ENCODE data around the gene DAPK3.

DAPK3 gene

DNA sequence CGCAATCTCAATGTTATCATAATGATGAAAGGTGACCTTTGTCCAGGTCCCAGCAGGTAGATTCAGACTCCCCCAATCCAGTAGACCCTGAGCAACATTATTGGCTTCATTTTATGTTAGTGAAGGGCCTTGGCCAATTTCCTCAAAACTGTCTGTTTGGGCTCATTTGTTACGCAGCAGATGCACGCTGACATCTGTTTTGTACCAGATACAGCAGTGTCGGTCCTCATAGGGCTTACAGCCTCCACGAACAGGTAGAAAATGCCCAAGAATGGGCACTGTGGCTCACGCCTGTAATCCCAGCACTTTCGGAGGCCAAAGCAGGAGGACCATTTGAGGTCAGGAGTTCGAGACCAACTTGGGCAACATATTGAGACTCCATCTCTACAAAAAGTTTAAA, 51.1 kb downstream of the DAPK3 start:
- DNase-seq (ENCODE audit: low read depth in 2 of 2, low spot score in 1 of 2), result no peak

DNA sequence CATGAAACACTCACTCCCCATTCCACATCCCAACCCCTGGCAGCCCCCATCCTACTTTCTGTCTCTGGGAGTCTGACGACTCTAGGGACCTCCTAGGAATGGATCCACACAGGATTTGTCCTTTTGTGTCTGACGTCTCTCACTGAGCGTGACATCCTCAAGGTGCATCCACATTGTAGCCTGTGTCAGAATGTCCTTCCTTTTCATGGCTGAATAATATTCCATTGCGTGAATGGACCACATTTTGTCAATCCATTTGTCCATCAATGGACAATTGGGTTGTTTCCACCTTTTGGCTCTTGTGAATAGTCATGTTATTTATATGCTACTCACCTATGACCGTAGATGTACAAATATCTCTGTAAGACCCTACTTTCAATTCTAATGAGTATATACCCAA, 54.9 kb downstream of the DAPK3 start:
- no peak for DNase-seq (ENCODE audit: low read depth in 2 of 2, low spot score in 1 of 2)

DNA sequence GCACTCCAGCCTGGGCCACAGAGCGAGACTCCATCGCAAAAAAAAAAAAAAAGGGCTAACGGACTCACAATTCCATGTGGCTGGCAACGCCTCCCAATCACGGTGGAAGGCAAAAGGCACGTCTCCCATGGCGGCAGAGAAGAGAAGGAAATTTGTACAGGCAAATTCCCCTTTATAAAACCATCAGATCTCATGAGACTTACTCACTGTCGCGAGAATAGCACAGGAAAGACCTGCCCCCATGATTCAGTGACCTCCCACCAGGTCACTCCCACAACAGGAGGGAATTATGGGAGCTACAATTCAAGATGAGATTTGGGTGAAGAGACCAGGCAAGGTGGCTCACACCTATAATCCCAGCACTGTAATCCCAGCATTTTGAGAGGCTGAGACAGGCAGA, 56.7 kb downstream of the DAPK3 start:
- DNase-seq (ENCODE audit: low read depth in 2 of 2, low spot score in 1 of 2), result no peak

DNA sequence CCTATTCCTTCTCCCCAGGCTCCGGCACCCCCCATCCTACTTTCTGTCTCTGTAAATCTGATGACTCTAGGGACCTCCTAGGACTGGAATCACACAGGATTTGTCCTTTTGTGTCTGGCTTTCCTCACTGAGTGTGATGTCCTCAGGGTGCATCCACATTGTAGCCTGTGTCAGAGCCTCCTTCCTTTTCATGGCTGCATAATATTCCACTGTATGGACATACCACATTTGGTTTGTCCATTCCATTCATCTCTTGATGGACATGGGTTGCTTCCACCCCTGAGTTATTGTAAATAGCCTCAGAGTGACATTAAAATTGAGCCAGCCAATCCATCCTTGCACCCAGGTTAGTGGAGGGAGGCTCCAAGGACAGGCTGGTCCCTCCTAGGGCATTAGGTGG, 60.8 kb downstream of the DAPK3 start:
- DNase-seq (ENCODE audit: low read depth in 2 of 2, low spot score in 1 of 2), result no peak

All from stimulated activated CD8-positive, alpha-beta memory T cell treated with anti-CD3 and anti-CD28 coated beads, Interleukin-4, amount 100 ng/mL, for 1 hour (primary cell).